ENCODE data around the gene PLPP4.

The PLPP4 gene

GRCh38 chr10:120540486-120540885 is 83.5 kb downstream of the PLPP4 start:
- no peak overlapping the region for H3K4me3 Mint-ChIP-seq
- TF ChIP-seq CTCF (IDR thresholded peaks at IDR 0.05), result no peak
- peaks cover 3% of the 10 kb centered on the region for H3K9me3 Mint-ChIP-seq
- DNase-seq, result no peak
- H3K4me1 Mint-ChIP-seq, result peaks cover 5% of the 10 kb centered on the region
- no peaks in the 10 kb centered on the region for H3K36me3 Mint-ChIP-seq (ENCODE audit: low read depth)
- H3K27ac Mint-ChIP-seq, result no peak overlapping the region
- H3K27me3 Mint-ChIP-seq (ENCODE audit: low read depth, poor library complexity), result peaks cover 9% of the 10 kb centered on the region

GRCh38 chr10:120541984-120542383 is 85.0 kb downstream of the PLPP4 start:
- H3K4me3 Mint-ChIP-seq, result no peak overlapping the region

GRCh38 chr10:120542591-120542990 is 85.6 kb downstream of the PLPP4 start:
- H3K27ac Mint-ChIP-seq, result no peak overlapping the region
- DNase-seq, result no peak
- H3K4me1 Mint-ChIP-seq, result peaks cover 5% of the 10 kb centered on the region
- H3K36me3 Mint-ChIP-seq (ENCODE audit: low read depth), result no peaks in the 10 kb centered on the region
- no peaks in the 10 kb centered on the region for H3K9me3 Mint-ChIP-seq
- no peak for TF ChIP-seq CTCF (IDR thresholded peaks at IDR 0.05)
- no peak overlapping the region for H3K4me3 Mint-ChIP-seq
- peaks cover 17% of the 10 kb centered on the region for H3K27me3 Mint-ChIP-seq (ENCODE audit: low read depth, poor library complexity)

More at GRCh38 chr10:120541984-120542383, 85.0 kb downstream of the PLPP4 start:
- peaks cover 5% of the 10 kb centered on the region for H3K4me1 Mint-ChIP-seq
- peaks cover 17% of the 10 kb centered on the region for H3K27me3 Mint-ChIP-seq (ENCODE audit: low read depth, poor library complexity)
- no peak for TF ChIP-seq CTCF (IDR thresholded peaks at IDR 0.05)
- H3K27ac Mint-ChIP-seq, result no peak overlapping the region
- no peak for DNase-seq
- H3K9me3 Mint-ChIP-seq, result no peaks in the 10 kb centered on the region
- H3K36me3 Mint-ChIP-seq (ENCODE audit: low read depth), result no peaks in the 10 kb centered on the region

GRCh38 chr10:120543291-120543690 is 86.3 kb downstream of the PLPP4 start:
- no peak overlapping the region for H3K27ac Mint-ChIP-seq
- no peak for DNase-seq
- no peak for TF ChIP-seq CTCF (IDR thresholded peaks at IDR 0.05)
- H3K9me3 Mint-ChIP-seq, result no peaks in the 10 kb centered on the region
- no peaks in the 10 kb centered on the region for H3K36me3 Mint-ChIP-seq (ENCODE audit: low read depth)
- peaks cover 5% of the 10 kb centered on the region for H3K4me1 Mint-ChIP-seq
- no peak overlapping the region for H3K4me3 Mint-ChIP-seq
- peaks cover 14% of the 10 kb centered on the region for H3K27me3 Mint-ChIP-seq (ENCODE audit: low read depth, poor library complexity)

- H3K27ac Mint-ChIP-seq, result no peak overlapping the region
- H3K4me1 Mint-ChIP-seq, result no peaks in the 10 kb centered on the region
- no peak for DNase-seq
- H3K27me3 Mint-ChIP-seq (ENCODE audit: low read depth, poor library complexity), result peaks cover 14% of the 10 kb centered on the region
- no peak for TF ChIP-seq CTCF (IDR thresholded peaks at IDR 0.05)
- peaks cover 3% of the 10 kb centered on the region for H3K9me3 Mint-ChIP-seq
- H3K36me3 Mint-ChIP-seq (ENCODE audit: low read depth), result no peaks in the 10 kb centered on the region
- no peak overlapping the region for H3K4me3 Mint-ChIP-seq
Measured at GRCh38 chr10:120548210-120548609, 91.2 kb downstream of the PLPP4 start.

GRCh38 chr10:120552262-120552661 is 95.2 kb downstream of the PLPP4 start:
- no peak for TF ChIP-seq CTCF (IDR thresholded peaks at IDR 0.05)
- Mint-ChIP-seq H3K4me3 (no peak overlapping the region), H3K9me3 (peaks cover 13% of the 10 kb centered on the region), H3K27me3 (ENCODE audit: low read depth, poor library complexity) (peaks cover 4% of the 10 kb centered on the region), H3K27ac (no peak overlapping the region), H3K4me1 (no peaks in the 10 kb centered on the region), H3K36me3 (ENCODE audit: low read depth) (no peaks in the 10 kb centered on the region)
- DNase-seq, result no peak
